ENCODE data around the gene ARHGEF39. TPM values are rescaled to one million over a fixed set of nuclear protein-coding genes. Genes with fewer than 3 reads are reported as not detected.

ARHGEF39 gene
- polyA plus RNA-seq, 1 donor (not counting 4 experiments of a cell fraction or from before 2014, with no cell fraction given): 2.4 TPM

- peaks cover 20% of the 10 kb centered on the region for H3K4me1 ChIP-seq (ENCODE audit: control insufficient read depth, extremely low read depth, insufficient read depth, low read length)
Observed at GRCh38 chr9:35661756-35662350, 3.1 kb downstream of the ARHGEF39 start.

GRCh38 chr9:35660966-35661415 lies 4.0 kb downstream of the ARHGEF39 start:
- DNase-seq (ENCODE audit: low read depth, low spot score): no peak
- no peak overlapping the region for H3K27ac ChIP-seq (ENCODE audit: control insufficient read depth, insufficient read depth, low read length)

More at GRCh38 chr9:35661756-35662350, 3.1 kb downstream of the ARHGEF39 start:
- Histone ChIP-seq H3K27me3 (ENCODE audit: control insufficient read depth, extremely low read depth, insufficient read depth, low read length) (no peaks in the 10 kb centered on the region), H3K36me3 (ENCODE audit: control insufficient read depth in 2 of 2, extremely low read depth in 1 of 2, insufficient read depth in 2 of 2, low read length in 2 of 2) (peaks cover 1 to 13% of the 10 kb centered on the region in 2 experiments), H3K27ac (ENCODE audit: control insufficient read depth, insufficient read depth, low read length) (no peak overlapping the region), H3K4me3 (ENCODE audit: control insufficient read depth in 2 of 3, extremely low read depth in 1 of 3, insufficient read depth in 2 of 3, low read depth in 1 of 3, low read length in 3 of 3) (no peak overlapping the region), H3K9me1 (ENCODE audit: control insufficient read depth, extremely low read depth, insufficient read depth, low read length) (no peaks in the 10 kb centered on the region), H2AFZ (ENCODE audit: control insufficient read depth, low read length) (no peak overlapping the region), H3K9me3 (ENCODE audit: control insufficient read depth, low read depth, low read length) (no peaks in the 10 kb centered on the region), H4K20me1 (ENCODE audit: control insufficient read depth, extremely low read depth, insufficient read depth, low read length) (no peaks in the 10 kb centered on the region), H3K4me2 (ENCODE audit: control insufficient read depth, extremely low read depth, insufficient read depth, low read depth, low read length) (no peak overlapping the region), H3K9ac (ENCODE audit: control insufficient read depth, extremely low read depth, insufficient read depth, low read length) (no peak overlapping the region), H3K79me2 (ENCODE audit: control insufficient read depth, insufficient read depth, low read length) (peaks cover 2% of the 10 kb centered on the region)
- FAIRE-seq (no peak), DNase-seq (ENCODE audit: low read depth, low spot score) (no peak)
- dilution Hi-C loops (cut with MboI; ENCODE audit: extremely low pct_ligation_motif_present, low sequenced_read_pairs): no loop called here
- TF ChIP-seq EZH2 (IDR thresholded peaks at IDR 0.05; ENCODE audit: low read length) (no peak), CTCF (optimal IDR thresholded peaks at IDR 0.05 in 1 of 3, IDR thresholded peaks at IDR 0.05 in 1 of 3, conservative IDR thresholded peaks at IDR 0.05 in 1 of 3; ENCODE audit: extremely low read depth in 1 of 3, insufficient read depth in 2 of 3, low read length in 3 of 3) (no peak)

More at GRCh38 chr9:35660966-35661415, 4.0 kb downstream of the ARHGEF39 start:
- H3K4me3 ChIP-seq (ENCODE audit: control insufficient read depth in 2 of 3, extremely low read depth in 1 of 3, insufficient read depth in 2 of 3, low read depth in 1 of 3, low read length in 3 of 3): no peak overlapping the region
- no peak overlapping the region for H3K4me2 ChIP-seq (ENCODE audit: control insufficient read depth, extremely low read depth, insufficient read depth, low read depth, low read length)
- H2AFZ ChIP-seq (ENCODE audit: control insufficient read depth, low read length): no peak overlapping the region
- H3K79me2 ChIP-seq (ENCODE audit: control insufficient read depth, insufficient read depth, low read length): peaks cover 2% of the 10 kb centered on the region
- no peaks in the 10 kb centered on the region for H3K9me3 ChIP-seq (ENCODE audit: control insufficient read depth, low read depth, low read length)
- peaks cover 20% of the 10 kb centered on the region for H3K4me1 ChIP-seq (ENCODE audit: control insufficient read depth, extremely low read depth, insufficient read depth, low read length)
- FAIRE-seq: no peak
- no peaks in the 10 kb centered on the region for H3K9me1 ChIP-seq (ENCODE audit: control insufficient read depth, extremely low read depth, insufficient read depth, low read length)
- dilution Hi-C loops (cut with MboI; ENCODE audit: extremely low pct_ligation_motif_present, low sequenced_read_pairs): no loop called here
- TF ChIP-seq EZH2 (IDR thresholded peaks at IDR 0.05; ENCODE audit: low read length): no peak
- peak; percentile 45 to 64 (median 51) for TF ChIP-seq CTCF (optimal IDR thresholded peaks at IDR 0.05 in 1 of 3, IDR thresholded peaks at IDR 0.05 in 1 of 3, conservative IDR thresholded peaks at IDR 0.05 in 1 of 3; ENCODE audit: extremely low read depth in 1 of 3, insufficient read depth in 2 of 3, low read length in 3 of 3)
- no peaks in the 10 kb centered on the region for H4K20me1 ChIP-seq (ENCODE audit: control insufficient read depth, extremely low read depth, insufficient read depth, low read length)
- H3K36me3 ChIP-seq (ENCODE audit: control insufficient read depth in 2 of 2, extremely low read depth in 1 of 2, insufficient read depth in 2 of 2, low read length in 2 of 2): peaks cover 1 to 13% of the 10 kb centered on the region in 2 experiments
- peaks cover 3% of the 10 kb centered on the region for H3K27me3 ChIP-seq (ENCODE audit: control insufficient read depth, extremely low read depth, insufficient read depth, low read length)
- H3K9ac ChIP-seq (ENCODE audit: control insufficient read depth, extremely low read depth, insufficient read depth, low read length): no peak overlapping the region
